ENCODE measurements around the gene TIMM23.
"Not testable (repeated sequence)": the region's sequence is repeated elsewhere in the genome, so short reads cannot be mapped to it uniquely, and the experiment has no call there.

GRCh38 chr10:45948801-45949200 is 23.5 kb upstream of the TIMM23 start:
- not testable (repeated sequence) for TF ChIP-seq CTCF (IDR thresholded peaks at IDR 0.05; ENCODE audit: low read depth, low read length); EZH2phosphoT487 (IDR thresholded peaks at IDR 0.05; ENCODE audit: low read depth)

All from OCI-LY3 (cell line).